Osteoblast (primary cell): ENCODE measurements around the gene RHEX. TPM values are rescaled to one million over a fixed set of nuclear protein-coding genes. Genes with fewer than 3 reads are reported as not detected.

Experiments
- DNase-seq: peaks from one replicate; pipeline ENCODE4 v3.0.0; 2011; ENCODE audit warnings: low spot score, mixed read lengths; ENCODE audit not compliant: insufficient read length; ENCODE audit errors: missing footprints
- H2AFZ ChIP-seq: 2 replicates; pipeline ENCODE4 v1.6.0; 2011; ENCODE audit warnings: mild to moderate bottlenecking, low read length
- H3K27ac ChIP-seq: 2 replicates; pipeline ENCODE4 v1.5.1; 2011; ENCODE audit warnings: mild to moderate bottlenecking, low read depth, low read length, moderate library complexity
- H3K27me3 ChIP-seq: 2 replicates; pipeline ENCODE4 v1.6.0; 2012; ENCODE audit warnings: mild to moderate bottlenecking, control low read depth, inconsistent platforms, low read length, moderate library complexity; ENCODE audit not compliant: insufficient read depth
- H3K36me3 ChIP-seq: 2 replicates; pipeline ENCODE4 v1.5.1; 2011; ENCODE audit warnings: mild to moderate bottlenecking, low read length, control low read depth, moderate library complexity; ENCODE audit not compliant: insufficient read depth
- H3K4me1 ChIP-seq: 2 replicates; pipeline ENCODE4 v1.5.1; 2011; ENCODE audit warnings: mild to moderate bottlenecking, low read length, control low read depth, moderate library complexity; ENCODE audit not compliant: insufficient read depth
- H3K4me2 ChIP-seq: 2 replicates; pipeline ENCODE4 v1.6.0; 2011; ENCODE audit warnings: mild to moderate bottlenecking, low read length; ENCODE audit not compliant: insufficient read depth
- H3K4me3 ChIP-seq: fragments of 200-600 bp; sonication (generic); 3 replicates; pipeline ENCODE4 v1.5.1; 2012; ENCODE audit warnings: mild to moderate bottlenecking, low read length, inconsistent platforms; ENCODE audit not compliant: insufficient read depth
- H3K79me2 ChIP-seq: 2 replicates; pipeline ENCODE4 v1.6.0; 2012; ENCODE audit warnings: mild to moderate bottlenecking, low read length, control low read depth, inconsistent platforms; ENCODE audit not compliant: insufficient read depth
- H3K9me3 ChIP-seq: 2 replicates; pipeline ENCODE4 v1.5.1; 2011; ENCODE audit warnings: low read depth, low read length, control low read depth
- H4K20me1 ChIP-seq: 2 replicates; pipeline ENCODE4 v1.6.0; 2012; ENCODE audit warnings: mild to moderate bottlenecking, low read length, control low read depth; ENCODE audit not compliant: insufficient read depth
- total RNA-seq: library from RNA; depleted of rRNA; stranded (reverse); fragments of >200 nt; gene quantifications from 2 replicates; pipeline ENCODE4 v1.2.3, GENCODE V29; 2012
- TF ChIP-seq, protein P1 (sequence below): IDR thresholded peaks from 2 replicates; pipeline ENCODE4 v1.5.1; 2011; ENCODE audit warnings: mild to moderate bottlenecking, low read depth, low read length, moderate library complexity; ENCODE audit errors: extremely low read depth

The RHEX gene
- total RNA-seq, 1 donor: not detected

DNA sequence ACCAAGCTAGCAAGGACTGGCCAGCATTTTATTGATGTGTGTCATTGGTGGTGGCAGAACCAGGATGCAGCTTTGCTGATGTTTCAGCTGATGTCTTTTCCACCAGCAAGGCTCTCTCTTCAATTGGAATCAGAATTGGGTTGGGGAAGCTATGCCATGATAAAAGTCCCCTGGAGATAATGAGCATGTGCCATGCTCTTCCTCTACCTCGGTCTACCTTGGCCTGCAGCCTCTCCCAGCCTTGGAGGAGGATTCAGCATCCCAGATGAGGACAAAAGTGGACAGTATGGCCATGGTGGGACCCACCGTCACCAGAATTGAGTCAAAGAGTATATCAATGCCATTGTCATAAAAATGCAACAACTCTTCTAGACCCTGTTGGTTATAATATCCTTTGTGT lies 55.7 kb downstream of the RHEX start:
- Histone ChIP-seq H3K4me3 (no peak overlapping the region), H3K9me3 (no peaks in the 10 kb centered on the region), H3K27me3 (peaks cover 31% of the 10 kb centered on the region), H4K20me1 (no peaks in the 10 kb centered on the region), H2AFZ (no peak overlapping the region), H3K79me2 (no peaks in the 10 kb centered on the region), H3K4me2 (no peak overlapping the region), H3K27ac (no peak overlapping the region), H3K4me1 (peaks cover 4% of the 10 kb centered on the region), H3K36me3 (no peaks in the 10 kb centered on the region)
- peak; percentile 88 for DNase-seq
- TF ChIP-seq, protein P1, sequence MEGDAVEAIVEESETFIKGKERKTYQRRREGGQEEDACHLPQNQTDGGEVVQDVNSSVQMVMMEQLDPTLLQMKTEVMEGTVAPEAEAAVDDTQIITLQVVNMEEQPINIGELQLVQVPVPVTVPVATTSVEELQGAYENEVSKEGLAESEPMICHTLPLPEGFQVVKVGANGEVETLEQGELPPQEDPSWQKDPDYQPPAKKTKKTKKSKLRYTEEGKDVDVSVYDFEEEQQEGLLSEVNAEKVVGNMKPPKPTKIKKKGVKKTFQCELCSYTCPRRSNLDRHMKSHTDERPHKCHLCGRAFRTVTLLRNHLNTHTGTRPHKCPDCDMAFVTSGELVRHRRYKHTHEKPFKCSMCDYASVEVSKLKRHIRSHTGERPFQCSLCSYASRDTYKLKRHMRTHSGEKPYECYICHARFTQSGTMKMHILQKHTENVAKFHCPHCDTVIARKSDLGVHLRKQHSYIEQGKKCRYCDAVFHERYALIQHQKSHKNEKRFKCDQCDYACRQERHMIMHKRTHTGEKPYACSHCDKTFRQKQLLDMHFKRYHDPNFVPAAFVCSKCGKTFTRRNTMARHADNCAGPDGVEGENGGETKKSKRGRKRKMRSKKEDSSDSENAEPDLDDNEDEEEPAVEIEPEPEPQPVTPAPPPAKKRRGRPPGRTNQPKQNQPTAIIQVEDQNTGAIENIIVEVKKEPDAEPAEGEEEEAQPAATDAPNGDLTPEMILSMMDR: no peak

DNA sequence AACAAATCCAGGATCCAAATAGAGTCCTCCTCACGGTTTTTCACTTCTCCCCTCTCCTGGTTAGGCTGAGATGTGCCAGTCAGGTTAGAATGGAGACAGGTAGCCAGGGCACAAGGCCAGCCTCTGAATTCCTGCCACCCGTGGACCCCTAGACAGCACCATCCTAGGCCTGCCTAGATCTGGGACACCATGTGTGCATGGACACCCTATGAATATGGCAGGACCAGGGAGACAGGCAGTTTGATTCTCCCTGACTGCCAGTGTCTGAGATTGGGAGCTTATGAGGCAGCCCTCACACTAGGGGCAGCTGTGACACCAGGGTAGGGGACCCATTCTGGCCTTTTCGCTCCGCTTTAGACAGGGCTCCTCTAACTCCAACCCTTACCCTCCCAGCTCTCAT lies 56.7 kb downstream of the RHEX start:
- no peaks in the 10 kb centered on the region for H3K36me3 ChIP-seq
- no peaks in the 10 kb centered on the region for H4K20me1 ChIP-seq
- TF ChIP-seq, protein P1: no peak
- no peak overlapping the region for H3K4me2 ChIP-seq
- DNase-seq: peak; percentile 64
- peaks cover 34% of the 10 kb centered on the region for H3K27me3 ChIP-seq
- no peaks in the 10 kb centered on the region for H3K9me3 ChIP-seq
- no peak overlapping the region for H3K4me3 ChIP-seq
- H3K79me2 ChIP-seq: no peaks in the 10 kb centered on the region
- H3K27ac ChIP-seq: no peak overlapping the region
- peaks cover 4% of the 10 kb centered on the region for H3K4me1 ChIP-seq
- H2AFZ ChIP-seq: no peak overlapping the region

DNA sequence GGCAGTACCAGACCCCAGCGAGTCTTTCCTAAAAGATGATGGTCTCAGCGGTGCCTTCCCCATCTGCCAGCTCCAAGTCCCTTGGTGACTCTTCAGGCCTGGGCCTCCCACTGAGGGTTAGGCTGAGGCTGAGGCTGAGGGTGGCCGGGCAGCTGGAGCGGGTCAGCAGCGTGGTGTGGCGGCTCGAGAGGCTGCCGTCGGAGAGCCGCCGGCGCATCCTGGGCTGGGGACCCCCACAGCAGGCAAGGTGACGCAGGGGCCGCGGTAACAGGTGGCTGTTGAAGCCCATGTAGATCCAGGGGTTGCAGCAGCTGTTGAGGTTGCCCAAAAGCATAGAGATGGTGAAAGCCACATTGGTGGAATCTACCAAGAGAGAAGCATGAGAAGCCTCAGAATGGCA lies 57.2 kb downstream of the RHEX start:
- Histone ChIP-seq H3K4me1 (peaks cover 4% of the 10 kb centered on the region), H3K27me3 (peaks cover 34% of the 10 kb centered on the region), H3K4me2 (no peak overlapping the region), H3K4me3 (no peak overlapping the region), H3K79me2 (no peaks in the 10 kb centered on the region), H3K9me3 (no peaks in the 10 kb centered on the region), H4K20me1 (no peaks in the 10 kb centered on the region), H3K36me3 (no peaks in the 10 kb centered on the region), H3K27ac (no peak overlapping the region), H2AFZ (no peak overlapping the region)
- TF ChIP-seq, protein P1: no peak
- no peak for DNase-seq

DNA sequence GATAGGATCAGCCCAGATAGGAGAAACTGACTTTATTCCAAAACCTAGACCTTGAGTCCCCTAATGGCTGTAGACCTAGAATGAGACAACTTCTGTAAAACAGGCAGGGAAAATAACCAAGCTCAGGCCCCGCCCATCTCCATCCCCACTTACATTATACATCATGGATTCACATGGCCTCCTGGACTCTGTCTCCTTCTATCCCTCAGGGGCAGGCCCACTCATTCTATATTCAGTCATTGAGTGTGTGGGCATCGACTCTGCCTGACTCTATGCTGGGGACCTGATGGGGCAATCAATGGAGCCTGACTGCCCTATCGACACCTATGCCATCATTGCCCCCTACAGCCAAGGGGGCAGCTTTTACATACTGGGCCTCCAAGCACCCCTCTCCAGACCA lies 57.8 kb downstream of the RHEX start:
- H4K20me1 ChIP-seq: no peaks in the 10 kb centered on the region
- peaks cover 4% of the 10 kb centered on the region for H3K4me1 ChIP-seq
- no peak for DNase-seq
- no peaks in the 10 kb centered on the region for H3K36me3 ChIP-seq
- H3K79me2 ChIP-seq: no peaks in the 10 kb centered on the region
- TF ChIP-seq, protein P1: no peak
- no peak overlapping the region for H3K4me3 ChIP-seq
- H3K9me3 ChIP-seq: no peaks in the 10 kb centered on the region
- no peak overlapping the region for H3K4me2 ChIP-seq
- H3K27ac ChIP-seq: no peak overlapping the region
- peaks cover 35% of the 10 kb centered on the region for H3K27me3 ChIP-seq
- no peak overlapping the region for H2AFZ ChIP-seq
